HL-60 (cell line): Measurements from ENCODE around the gene CACNA2D3.

Experiments used
- DNase-seq, 2 experiments: peaks; one replicate each; pipeline ENCODE4 v3.0.0-alpha.2; 2010 to 2020; ENCODE audit warnings: low read depth in 1 of 2, low spot score in 1 of 2
- H3K27ac ChIP-seq: fragments of 250-450 bp; sonication (Bioruptor Pico); replicated peaks from 2 replicates; pipeline ENCODE4 v1.5.1; 2020; ENCODE audit warnings: mild to moderate bottlenecking, moderate library complexity
- H3K27me3 ChIP-seq: fragments of 250-450 bp; sonication (Bioruptor Pico); 2 replicates; pipeline ENCODE4 v1.5.1; 2021; ENCODE audit warnings: mild to moderate bottlenecking, moderate library complexity; ENCODE audit not compliant: insufficient read depth, poor library complexity, severe bottlenecking
- H3K4me3 ChIP-seq: replicated peaks from 2 replicates; pipeline ENCODE4 v1.5.1; 2011; ENCODE audit warnings: mild to moderate bottlenecking, control low read depth, low read length; ENCODE audit not compliant: insufficient read depth
- CTCF ChIP-seq: IDR thresholded peaks from one replicate; pipeline ENCODE4 v1.5.1; 2011; ENCODE audit warnings: low read length, control low read depth, inconsistent platforms; ENCODE audit not compliant: insufficient read depth
- GABPA ChIP-seq: IDR thresholded peaks from 2 replicates; pipeline ENCODE4 v1.6.1; 2012; ENCODE audit warnings: low read depth
- POLR2AphosphoS5 ChIP-seq: IDR thresholded peaks from 2 replicates; pipeline ENCODE4 v1.6.1; 2012; ENCODE audit warnings: low read depth
- REST ChIP-seq: IDR thresholded peaks from 2 replicates; pipeline ENCODE4 v1.6.1; 2012; ENCODE audit warnings: low read depth; ENCODE audit not compliant: insufficient replicate concordance
- SPI1 ChIP-seq: IDR thresholded peaks from 2 replicates; pipeline ENCODE4 v1.6.1; 2012; ENCODE audit warnings: low read depth, mild to moderate bottlenecking, borderline replicate concordance

The CACNA2D3 gene

GRCh38 chr3:54202651-54203248 lies 80.4 kb downstream of the CACNA2D3 start:
- Histone ChIP-seq H3K4me3 (no peak overlapping the region), H3K27ac (no peak overlapping the region), H3K27me3 (peaks cover 5% of the 10 kb centered on the region)
- TF ChIP-seq POLR2AphosphoS5 (no peak), SPI1 (no peak), REST (no peak), GABPA (no peak), CTCF (no peak)
- no peak for DNase-seq

DNA sequence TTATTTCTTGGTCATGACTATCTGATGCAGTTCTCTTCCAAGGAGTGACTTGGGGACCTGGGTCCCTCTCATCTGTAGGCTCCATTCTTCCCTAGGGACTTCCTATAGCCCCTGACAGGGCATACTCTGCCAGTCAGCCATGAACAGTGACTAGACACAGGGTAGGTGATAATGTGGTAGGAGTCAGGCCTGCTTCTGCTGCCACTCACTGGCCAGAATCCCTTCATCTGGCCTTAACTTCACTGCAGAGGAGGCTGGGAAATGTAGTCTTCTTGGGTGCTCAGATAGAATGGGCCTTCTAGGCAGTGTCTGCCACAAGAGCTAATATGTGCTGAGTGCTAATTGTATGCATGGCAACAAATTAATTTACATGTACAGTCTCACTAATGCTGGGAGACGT lies 84.5 kb downstream of the CACNA2D3 start:
- DNase-seq = no peak
- Histone ChIP-seq H3K4me3 (no peak overlapping the region), H3K27ac (no peak overlapping the region), H3K27me3 (no peaks in the 10 kb centered on the region)
- TF ChIP-seq REST (no peak), CTCF (no peak), POLR2AphosphoS5 (no peak), GABPA (no peak), SPI1 (no peak)

DNA sequence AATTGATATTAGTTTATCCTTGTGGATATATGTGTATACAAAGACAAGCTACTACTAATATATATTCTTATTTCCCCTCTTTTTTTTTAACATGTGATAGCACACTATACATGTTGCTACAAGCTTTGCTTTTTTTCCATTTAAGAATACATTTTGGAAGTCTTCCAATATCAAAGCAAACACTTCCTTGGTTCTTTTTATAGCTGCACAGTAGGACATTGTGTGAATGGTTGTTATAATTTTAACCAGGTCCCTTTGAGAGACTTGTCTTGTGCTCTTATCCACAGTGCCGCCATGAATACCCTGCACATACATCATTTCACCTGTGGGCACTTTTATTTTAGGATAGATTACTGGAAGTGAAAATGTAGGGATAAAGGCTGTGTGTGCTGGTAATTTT lies 88.7 kb downstream of the CACNA2D3 start:
- TF ChIP-seq SPI1 (no peak), POLR2AphosphoS5 (no peak), REST (no peak), GABPA (no peak), CTCF (no peak)
- H3K27ac ChIP-seq = no peak overlapping the region
- H3K27me3 ChIP-seq = no peaks in the 10 kb centered on the region
- H3K4me3 ChIP-seq = no peak overlapping the region
- DNase-seq = no peak
